Left cardiac atrium (tissue), 4 donors: Measurements from ENCODE around the gene S100A1. TPM values are rescaled to one million over a fixed set of nuclear protein-coding genes. Genes with fewer than 3 reads are reported as not detected.
"Not testable (repeated sequence)": the region's sequence is repeated elsewhere in the genome, so short reads cannot be mapped to it uniquely, and the experiment has no call there.

ENCODE experiments used
- ATAC-seq, 2 donors: fragments of 200-7000 bp; cut with Tn5 transposase; one replicate each; pipeline ENCODE4 v1.9.1; 2020; ENCODE audit warnings: mild to moderate bottlenecking in 2 of 2, moderate library complexity in 2 of 2
- DNase-seq: peaks from one replicate; pipeline ENCODE4 v3.0.0-alpha.2; 2020
- intact Hi-C, 2 donors: fragments of 100-400 bp; cut with DNase I; formaldehyde crosslinking; loops; one replicate each; pipeline versions ENCODE4 v1.14.1 to v1.15.1; 2022 to 2023
- total RNA-seq, 2 donors: library from RNA; stranded (reverse); fragmentation: NEBNext Ultra II Directional; extraction: Animal tissue kit (Norgen Biotek cat#: 25700); gene quantifications; one replicate each; pipeline ENCODE4 v1.2.1, GENCODE V29; 2021
- donor health status: DM: no; HTN: yes; CAD: no.
- donor health status: DM: no; HTN: yes; CAD: no; lungs with severe emphysema.
- donor health status: DM: yes; HTN: yes; CAD: no.
- donor health status: Dilated cardiomyopathy.

Gene S100A1
- total RNA-seq, 2 donors from 2014 or later: 1,254 to 1,508 TPM

DNA sequence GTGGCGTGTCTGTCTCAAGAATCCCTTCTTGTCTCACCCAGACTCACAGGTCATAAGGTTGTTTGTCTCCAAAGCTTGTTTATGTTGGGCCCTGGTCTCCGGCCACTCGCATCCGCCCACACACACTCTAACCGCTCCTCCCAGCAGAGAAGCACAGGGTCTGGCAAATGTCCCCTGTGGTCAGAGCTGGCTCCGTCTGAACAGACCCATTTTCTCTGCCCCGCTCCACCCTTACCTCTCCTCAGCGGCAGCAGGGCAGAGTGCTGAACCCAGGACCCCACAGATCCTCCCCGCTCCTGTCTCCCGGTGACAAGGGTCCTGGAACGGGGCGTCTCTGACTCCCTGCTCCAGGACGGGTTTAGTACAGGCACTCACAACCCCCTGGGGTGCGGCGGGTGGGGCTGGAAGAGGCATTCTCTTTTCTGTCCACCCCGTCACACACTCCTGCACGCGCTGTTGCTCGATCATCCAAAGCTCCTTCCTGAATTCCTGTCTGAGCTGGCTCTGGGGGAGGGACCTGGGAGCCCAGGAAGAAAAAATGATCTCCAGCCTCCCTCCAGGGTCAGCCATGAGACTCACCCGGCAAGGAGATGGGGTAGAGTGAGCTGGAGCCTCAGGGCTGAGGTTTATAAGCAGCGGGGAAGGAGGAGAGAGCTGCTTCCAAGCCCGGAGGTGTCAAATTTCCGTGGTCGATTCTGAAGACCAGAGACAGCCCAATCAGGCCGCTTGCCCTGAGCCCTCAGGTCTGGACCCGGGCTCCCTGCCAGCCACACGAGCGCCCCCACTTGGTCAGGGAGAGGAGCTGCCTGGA lies 1.1 kb upstream of the S100A1 start, which contains the start of gene S100A13:
Gene S100A13 (minus strand): TSS at position 602 of the 811 bp plus-strand sequence. CDS start 1,033 bp downstream, outside the sequence.
- peak; percentile 84 for DNase-seq
- intact Hi-C loops: no loop called here
- ATAC-seq: peak; percentile 79 to 82

DNA sequence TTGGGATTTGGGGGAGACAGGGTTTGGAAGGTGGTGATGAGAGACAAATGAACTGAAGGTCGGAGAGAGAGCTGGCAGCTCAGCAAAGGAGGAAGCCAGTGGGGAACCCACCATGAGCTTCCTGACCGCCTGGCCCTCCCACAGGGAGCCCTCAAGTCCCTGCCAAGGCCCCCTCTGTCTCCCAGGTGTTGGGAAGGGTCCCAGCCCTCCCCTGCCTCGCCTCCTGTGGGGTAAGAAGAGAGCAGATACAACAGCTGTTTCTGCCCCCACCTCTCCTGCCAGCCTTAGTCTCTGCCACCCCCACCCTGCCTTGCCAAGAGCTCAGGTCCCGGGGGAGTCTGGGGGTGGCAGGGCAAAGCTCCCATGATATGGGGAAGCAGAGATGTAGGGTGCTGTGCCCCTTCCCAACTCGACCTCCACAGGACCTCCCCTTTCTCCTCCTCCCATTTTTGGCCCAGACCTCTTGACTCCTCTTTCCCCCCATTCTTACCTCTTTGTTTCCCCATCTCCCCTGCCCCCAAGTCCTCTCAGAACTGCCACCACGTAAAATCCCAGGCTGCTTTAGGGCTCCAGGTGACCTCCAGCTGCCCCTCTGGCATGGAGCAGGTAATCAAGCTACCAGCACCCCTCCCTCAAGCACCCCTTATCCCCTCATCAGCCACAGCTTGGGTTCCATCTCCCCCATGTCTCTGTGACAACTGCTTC lies 556 bp downstream of the S100A1 start:
- no peak for DNase-seq
- intact Hi-C loops: no loop called here
- ATAC-seq: no peak

DNA sequence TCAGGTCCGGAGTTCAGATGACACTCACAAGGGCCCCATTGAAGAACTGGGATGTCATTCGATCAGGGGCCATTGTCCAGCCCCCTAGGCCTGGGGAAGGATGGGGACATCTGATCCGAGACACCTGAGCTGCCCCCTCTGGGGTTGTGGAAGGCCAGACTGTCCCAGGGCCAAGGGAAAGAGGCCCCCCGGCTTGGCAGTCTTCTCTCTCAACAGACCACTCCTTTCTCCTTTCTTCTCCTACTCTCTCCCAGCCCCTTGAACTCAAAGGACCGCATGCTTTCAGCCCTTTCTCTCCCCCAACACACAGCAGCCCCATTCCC lies 1.1 kb downstream of the S100A1 start:
- DNase-seq: peak; percentile 14
- intact Hi-C loops: no loop called here
- ATAC-seq: no peak

DNA sequence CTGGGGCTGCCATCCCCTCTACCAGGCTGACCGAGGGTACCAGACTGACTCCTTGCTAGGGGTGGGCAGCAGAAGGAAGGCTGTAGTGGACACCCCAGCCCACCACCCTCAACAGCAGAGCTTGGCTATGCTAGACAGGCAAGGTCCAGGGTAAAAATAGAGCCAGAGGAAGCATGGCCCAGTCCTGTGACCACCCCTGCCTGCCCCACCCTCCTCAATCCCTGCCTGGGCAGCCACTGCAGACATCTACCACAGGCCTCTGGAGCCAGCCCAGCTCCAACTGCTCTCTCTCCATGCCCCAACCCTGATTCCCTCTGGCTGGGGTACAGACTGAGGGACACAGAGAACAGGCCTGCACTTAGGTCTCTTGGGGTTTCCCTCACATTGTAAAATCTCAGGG lies 1.7 kb downstream of the S100A1 start:
- intact Hi-C loops: no loop called here
- peak; percentile 55 for DNase-seq
- peak; percentile 1 to 18 for ATAC-seq

DNA sequence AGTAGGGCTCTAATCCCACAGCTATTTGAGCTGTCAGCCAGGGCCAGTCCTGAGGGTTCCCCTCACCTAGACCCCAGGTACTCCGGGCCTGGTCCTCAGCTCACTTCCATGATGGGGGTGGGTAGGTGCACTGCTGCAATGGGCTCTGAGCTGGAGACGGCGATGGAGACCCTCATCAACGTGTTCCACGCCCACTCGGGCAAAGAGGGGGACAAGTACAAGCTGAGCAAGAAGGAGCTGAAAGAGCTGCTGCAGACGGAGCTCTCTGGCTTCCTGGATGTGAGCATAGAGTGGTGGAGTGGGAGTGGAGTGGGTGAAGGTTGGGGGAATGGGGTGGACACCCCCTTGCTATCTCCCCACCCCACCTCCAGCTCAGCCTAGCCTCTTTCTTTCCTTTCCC lies 2.1 kb downstream of the S100A1 start:
- DNase-seq (no peak), ATAC-seq (no peak)
- intact Hi-C loops: no loop called here

DNA sequence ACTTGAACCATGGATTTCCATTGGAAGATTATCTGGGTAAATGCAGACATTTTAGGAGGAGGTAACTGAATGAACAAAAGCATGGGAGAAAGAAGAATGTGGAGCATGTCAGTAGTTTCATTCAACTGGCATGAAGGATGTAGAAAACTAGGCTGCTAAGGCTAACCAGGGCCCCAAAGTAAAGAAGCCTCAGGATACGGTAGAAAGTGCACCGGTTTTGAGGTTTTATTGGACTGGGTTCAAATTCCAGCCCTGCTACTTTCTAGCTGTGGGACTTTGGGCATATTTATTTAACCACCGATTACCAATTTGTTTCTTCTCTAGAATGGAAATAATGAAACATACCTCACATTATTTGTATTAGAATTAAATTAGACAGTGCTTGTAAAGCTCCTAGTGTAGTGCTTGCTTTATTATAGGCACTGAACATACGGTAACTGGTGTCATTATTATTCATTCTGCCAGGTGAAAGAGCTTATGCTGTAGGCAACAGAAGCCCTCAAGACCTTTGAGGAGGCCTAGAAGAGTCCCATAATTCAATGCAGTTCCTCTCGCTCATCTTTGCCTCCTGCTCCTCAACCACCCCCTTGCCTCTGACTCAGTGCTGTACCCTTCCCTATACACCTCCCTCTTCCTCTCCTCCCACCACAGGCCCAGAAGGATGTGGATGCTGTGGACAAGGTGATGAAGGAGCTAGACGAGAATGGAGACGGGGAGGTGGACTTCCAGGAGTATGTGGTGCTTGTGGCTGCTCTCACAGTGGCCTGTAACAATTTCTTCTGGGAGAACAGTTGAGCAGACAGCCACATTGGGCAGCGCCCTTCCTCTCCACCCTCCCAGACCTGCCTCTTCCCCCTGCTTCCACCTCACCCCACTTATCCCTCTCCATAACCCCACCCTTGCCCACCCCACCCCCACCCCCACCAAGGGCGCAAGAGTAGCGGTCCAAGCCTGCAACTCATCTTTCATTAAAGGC lies 3.1 kb downstream of the S100A1 start:
- no peak for ATAC-seq
- no peak for DNase-seq
- intact Hi-C loops: no loop called here

DNA sequence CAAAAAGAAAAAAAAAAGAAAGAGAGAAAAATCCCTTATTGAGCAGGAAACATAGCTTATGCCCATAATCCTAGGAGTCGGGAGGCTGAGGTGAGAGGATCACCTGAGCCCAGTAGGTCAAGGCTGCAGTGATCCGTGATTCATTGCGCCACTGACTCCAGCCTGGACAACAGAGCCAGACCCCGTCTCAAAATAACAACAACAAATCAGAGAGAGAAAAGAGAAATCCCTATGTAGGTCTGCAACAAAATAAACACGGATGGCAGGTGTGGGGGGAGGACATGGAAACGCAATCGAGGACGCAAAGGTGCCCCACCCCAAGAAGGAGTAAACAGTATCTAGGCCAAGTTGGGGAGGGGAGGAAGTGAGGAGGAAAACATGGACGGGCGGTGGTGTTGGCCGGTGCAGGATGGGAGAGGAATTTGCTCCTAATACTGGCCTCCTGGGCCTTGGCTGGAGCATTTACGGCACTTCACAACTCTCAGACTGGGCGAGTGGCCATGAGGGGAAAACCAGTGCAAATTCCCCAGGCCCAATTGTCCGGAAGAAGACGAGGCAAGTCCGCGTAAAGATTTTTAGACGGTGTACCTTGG lies 5.0 kb downstream of the S100A1 start:
- DNase-seq (peak; percentile 60), ATAC-seq (peak; percentile 25 to 39)
- intact Hi-C loops: no loop called here

DNA sequence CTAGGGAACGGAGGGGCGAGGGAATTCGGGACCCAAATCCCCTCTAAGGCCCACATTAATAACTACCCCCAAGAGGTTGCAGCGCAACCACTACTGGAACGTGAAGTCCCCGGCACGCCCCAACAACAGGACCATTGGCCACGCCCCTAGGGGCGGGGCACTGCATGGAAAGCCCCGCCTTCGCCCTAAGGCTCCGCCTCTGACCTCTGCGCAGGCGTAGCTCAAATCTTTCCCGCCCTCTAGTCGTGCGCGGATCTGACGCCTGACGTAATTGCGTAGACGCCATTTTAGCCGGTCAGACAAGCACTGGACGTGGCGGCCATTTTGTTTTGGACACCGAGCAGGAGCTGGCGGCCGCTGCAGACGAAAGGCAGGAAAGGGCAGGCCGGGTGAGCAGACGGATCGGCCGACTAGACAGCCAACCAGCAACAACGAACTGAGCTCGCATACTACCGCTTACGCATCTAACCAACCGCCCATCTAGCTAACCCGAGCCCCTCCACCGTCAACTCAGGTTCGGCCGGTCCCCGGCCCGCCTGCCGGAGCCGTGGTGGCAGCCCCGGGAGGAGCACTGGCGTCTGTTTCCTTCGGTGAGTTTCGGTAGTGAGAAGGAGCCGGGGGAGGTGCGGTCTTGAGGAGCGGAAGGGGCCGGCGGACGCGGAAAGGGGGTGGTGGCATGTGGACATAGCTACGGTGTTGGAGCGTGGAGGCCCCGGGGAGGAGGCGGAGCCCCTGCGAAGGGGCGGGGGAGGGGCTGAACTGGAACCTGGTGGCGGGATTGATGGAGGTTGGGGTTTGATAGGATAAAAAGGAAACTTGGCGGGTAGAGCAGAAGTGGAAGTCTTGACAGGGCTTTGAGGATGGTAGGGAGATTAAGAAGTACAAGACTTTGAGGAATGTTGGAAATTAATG lies 5.8 kb downstream of the S100A1 start, which contains the start of gene CHTOP:
Gene CHTOP (plus strand): TSS at position 313 of the 912 bp plus-strand sequence. CDS start 2,523 bp downstream, outside the sequence.
- intact Hi-C loops: no loop called here
- DNase-seq (peak; percentile 97), ATAC-seq (peak; percentile 94 to 95)

DNA sequence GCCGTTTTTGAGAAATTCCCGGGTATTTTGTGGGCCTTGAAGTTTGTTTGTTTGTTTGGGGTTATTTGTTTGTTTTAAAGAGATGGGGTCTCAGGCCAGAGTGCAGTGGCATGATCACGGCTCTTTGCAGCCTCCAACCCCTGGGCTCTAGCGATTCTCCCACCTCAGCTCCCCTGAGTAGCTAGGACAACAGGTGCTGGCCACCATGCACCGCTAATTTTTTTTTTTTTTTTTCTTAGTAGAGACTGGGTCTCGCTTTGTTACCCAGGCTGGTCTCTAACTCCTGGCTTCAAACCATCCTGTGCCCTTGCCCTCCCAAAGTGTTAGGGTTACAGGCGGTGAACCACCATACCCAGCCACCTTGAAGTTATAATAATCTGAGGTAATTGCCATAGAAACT lies 7.6 kb downstream of the S100A1 start:
- intact Hi-C loops: no loop called here
- no peak for ATAC-seq
- no peak for DNase-seq

DNA sequence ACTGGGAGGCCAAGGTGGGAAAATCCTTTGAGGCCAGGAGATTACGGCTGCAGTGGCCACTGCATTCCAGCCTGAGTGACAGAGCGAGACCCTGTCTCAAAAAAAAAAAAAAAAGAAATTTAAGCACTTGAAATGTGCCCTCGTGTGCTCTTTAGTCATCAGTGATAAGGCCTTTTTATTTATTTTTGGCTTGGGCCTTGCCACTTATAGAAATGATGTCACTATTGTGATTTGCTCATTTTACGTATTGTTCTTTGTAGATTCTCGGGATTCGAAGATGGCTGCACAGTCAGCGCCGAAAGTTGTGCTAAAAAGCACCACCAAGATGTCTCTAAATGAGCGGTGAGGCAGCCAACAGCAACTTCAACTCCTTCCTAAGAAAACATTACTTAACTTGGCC lies 8.1 kb downstream of the S100A1 start:
- peak; percentile 11 for DNase-seq
- intact Hi-C loops: no loop called here
- no peak for ATAC-seq

DNA sequence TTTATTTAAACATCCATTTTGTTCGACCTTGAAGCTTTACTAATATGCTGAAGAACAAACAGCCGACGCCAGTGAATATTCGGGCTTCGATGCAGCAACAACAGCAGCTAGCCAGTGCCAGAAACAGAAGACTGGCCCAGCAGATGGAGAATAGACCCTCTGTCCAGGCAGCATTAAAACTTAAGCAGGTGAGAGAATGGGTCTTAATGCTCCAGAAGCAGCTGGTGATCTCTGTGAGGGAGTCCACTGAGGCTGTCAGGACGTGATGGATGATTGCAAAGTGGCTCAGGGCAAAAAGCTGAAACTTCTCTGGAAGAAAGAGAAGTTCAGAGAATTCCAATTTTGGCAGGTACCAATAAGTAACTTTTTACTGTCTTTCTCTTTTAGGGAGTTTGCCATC lies 10.0 kb downstream of the S100A1 start:
- intact Hi-C loops: no loop called here
- DNase-seq (no peak), ATAC-seq (no peak)

DNA sequence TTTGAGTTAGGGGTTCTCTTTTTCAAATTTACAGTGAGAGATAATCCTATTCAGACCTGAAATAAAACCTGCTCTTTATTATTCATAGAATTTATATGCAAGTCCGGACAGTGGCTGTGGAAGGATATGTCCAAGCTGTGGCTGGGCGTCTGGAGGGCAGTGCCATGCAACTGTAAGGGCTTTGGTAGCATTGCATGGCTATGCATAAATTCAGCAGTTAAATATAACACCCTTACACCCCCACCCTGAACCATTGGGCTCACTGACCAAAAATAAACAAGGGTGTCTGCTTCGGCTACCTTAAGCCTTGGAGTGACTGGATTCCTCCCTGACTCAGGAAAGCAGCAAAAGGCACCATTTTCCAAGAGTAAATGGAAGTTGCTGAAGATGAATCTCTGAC lies 11.0 kb downstream of the S100A1 start:
- intact Hi-C loops: no loop called here
- peak; percentile 39 to 47 for ATAC-seq
- no peak for DNase-seq

DNA sequence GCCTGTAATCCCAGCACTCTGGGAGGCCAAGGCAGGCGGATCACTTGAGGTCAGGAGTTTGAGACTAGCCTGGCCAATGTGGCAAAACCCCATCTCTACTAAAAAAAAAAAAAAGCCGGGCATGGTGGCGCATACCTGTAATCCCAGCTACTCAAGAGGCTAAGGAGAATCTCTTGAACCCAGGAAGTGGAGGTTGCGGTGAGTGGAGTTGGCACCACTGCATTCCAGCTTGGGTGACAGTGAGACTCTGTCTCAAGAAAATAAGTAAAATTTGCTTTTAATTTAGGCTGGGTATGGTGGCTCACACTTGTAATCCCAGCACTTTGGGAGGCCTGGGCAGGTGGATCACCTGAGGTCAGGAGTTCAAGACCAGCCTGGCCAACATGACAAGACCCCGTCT lies 12.0 kb downstream of the S100A1 start:
- intact Hi-C loops, ATAC-seq, DNase-seq: not testable (repeated sequence)

DNA sequence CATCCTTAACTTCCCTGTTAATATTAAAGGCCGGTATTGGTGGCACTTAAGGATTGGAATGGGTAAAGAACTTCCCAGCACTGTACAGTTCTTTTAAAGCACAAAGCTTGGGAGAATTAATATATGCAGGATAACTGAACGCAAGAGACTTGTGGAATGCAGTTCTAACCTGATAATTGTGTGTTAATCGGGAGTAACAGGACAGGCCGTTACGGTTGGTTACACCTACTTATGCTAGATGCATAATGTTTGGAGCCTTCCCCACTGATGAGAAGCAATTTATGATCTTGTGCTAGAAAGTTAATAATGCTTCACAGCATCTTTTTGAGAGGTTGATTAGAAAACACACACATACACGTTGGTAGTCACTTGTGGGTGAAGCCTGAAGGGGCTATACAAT lies 12.6 kb downstream of the S100A1 start:
- DNase-seq (no peak), ATAC-seq (no peak)
- intact Hi-C loops: no loop called here

DNA sequence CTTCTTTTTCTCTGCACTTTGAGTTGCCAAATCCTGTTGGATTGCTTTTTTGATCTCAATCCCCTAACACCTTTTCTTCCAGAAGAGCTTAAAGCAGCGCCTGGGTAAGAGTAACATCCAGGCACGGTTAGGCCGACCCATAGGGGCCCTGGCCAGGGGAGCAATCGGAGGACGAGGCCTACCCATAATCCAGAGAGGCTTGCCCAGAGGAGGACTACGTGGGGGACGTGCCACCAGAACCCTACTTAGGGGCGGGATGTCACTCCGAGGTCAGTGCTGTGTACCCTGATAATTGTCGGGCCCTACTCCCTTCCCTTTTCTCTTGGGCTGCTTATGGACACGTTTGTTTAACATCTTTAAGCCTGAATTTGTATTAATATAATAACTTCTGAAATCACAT lies 13.9 kb downstream of the S100A1 start:
- intact Hi-C loops: no loop called here
- DNase-seq: no peak
- peak; percentile 14 to 42 for ATAC-seq

DNA sequence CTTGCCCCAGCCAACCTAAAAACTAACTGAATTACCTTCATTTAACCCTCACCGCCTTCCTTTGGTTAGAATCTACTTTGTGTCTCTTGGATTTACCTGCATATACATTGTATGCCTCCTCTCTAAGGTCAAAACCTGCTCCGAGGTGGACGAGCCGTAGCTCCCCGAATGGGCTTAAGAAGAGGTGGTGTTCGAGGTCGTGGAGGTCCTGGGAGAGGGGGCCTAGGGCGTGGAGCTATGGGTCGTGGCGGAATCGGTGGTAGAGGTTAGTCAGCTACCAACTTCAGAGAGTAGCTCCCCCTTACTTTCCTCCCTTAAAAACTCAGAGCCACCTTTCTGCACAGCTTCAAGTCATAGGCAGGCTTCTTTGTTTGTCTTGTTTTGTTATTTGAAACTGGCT lies 14.9 kb downstream of the S100A1 start:
- no peak for ATAC-seq
- no peak for DNase-seq
- intact Hi-C loops: no loop called here

DNA sequence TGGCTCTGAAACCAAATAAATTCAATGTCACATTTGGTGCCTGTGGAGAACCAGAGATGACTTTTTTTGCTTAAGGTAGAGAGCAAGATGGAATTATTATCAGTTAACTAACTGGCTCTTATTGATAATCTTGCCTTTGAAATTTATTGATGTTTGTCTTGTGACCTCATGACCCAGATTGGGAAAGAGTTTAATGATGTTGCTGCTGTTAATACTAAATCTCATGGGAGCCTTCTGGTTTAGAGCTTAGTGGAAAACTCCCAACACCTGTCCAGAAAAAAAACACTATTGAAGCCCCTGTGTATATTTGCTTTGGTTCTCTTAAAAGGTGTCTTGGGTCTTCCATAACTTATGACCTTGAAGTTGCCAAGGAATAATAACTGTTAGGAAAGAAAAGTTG lies 15.6 kb downstream of the S100A1 start:
- DNase-seq: no peak
- intact Hi-C loops: no loop called here
- ATAC-seq: no peak
